Glutamatergic neuron (in vitro differentiated cells): ENCODE data around the gene KLLN. TPM values are rescaled to one million over a fixed set of nuclear protein-coding genes. Genes with fewer than 3 reads are reported as not detected.
"Not testable (repeated sequence)": the region's sequence is repeated elsewhere in the genome, so short reads cannot be mapped to it uniquely, and the experiment has no call there.

Experiments
- DNase-seq: peaks from one replicate; pipeline ENCODE4 v3.0.0; 2022
- H3K27ac Mint-ChIP-seq: one replicate; pipeline ENCODE4 v1.8.0; 2020; ENCODE audit warnings: mild to moderate bottlenecking, mixed read lengths, inconsistent platforms; ENCODE audit not compliant: unreplicated experiment
- H3K27me3 Mint-ChIP-seq: one replicate; pipeline ENCODE4 v1.8.0; 2020; ENCODE audit warnings: mild to moderate bottlenecking, moderate library complexity, mixed read lengths, inconsistent platforms; ENCODE audit not compliant: unreplicated experiment
- H3K36me3 Mint-ChIP-seq: one replicate; pipeline ENCODE4 v1.8.0; 2020; ENCODE audit warnings: mild to moderate bottlenecking, mixed read lengths, inconsistent platforms; ENCODE audit not compliant: unreplicated experiment
- H3K4me1 Mint-ChIP-seq: one replicate; pipeline ENCODE4 v1.8.0; 2020; ENCODE audit warnings: mild to moderate bottlenecking, low read depth, mixed read lengths, inconsistent platforms; ENCODE audit not compliant: unreplicated experiment
- H3K4me3 Mint-ChIP-seq: one replicate; pipeline ENCODE4 v1.8.0; 2020; ENCODE audit warnings: mild to moderate bottlenecking, mixed read lengths, inconsistent platforms; ENCODE audit not compliant: unreplicated experiment
- H3K9me3 Mint-ChIP-seq: one replicate; pipeline ENCODE4 v1.8.0; 2020; ENCODE audit warnings: mild to moderate bottlenecking, moderate library complexity, mixed read lengths, inconsistent platforms; ENCODE audit not compliant: unreplicated experiment
- total RNA-seq: library from RNA; stranded (reverse); fragmentation: NEBNext Ultra II Directional; extraction: Animal tissue kit (Norgen Biotek cat#: 25700); gene quantifications from one replicate; pipeline ENCODE4 v1.2.1, GENCODE V29; 2021; ENCODE audit not compliant: unreplicated experiment
- TF ChIP-seq, protein P1 (sequence below): fragments of 200-600 bp; sonication (generic); IDR thresholded peaks from one replicate; pipeline ENCODE4 v1.5.0; 2021; ENCODE audit not compliant: partially characterized antibody, unreplicated experiment

Gene KLLN
- total RNA-seq, 1 donor from 2014 or later = 0.27 TPM

DNA sequence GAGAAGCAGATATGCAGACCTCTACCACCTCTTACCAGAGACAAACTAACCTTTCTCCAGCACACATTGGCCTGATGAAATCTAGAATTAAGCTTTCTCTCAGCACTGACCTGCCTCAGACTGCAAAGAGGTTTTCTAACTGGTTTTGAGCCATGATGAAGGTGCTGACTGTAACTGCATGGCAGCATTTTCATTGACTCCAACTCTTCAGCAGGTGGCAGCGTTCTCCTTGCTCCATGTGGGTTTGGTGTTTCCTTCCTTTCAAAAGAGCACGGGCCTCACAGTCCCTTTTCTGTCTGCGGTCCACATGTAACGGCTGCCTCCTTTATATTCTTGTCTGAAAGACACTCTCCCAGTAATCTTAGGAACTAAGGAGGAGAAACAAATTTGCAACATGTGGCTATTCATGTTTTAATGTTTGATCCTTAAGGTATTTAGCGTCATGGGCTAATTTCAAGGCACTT, 12.6 kb downstream of the KLLN start:
- H3K4me3 Mint-ChIP-seq = no peak overlapping the region
- H3K36me3 Mint-ChIP-seq = no peaks in the 10 kb centered on the region
- no peak overlapping the region for H3K27ac Mint-ChIP-seq
- DNase-seq = peak; percentile 41
- TF ChIP-seq, protein P1, sequence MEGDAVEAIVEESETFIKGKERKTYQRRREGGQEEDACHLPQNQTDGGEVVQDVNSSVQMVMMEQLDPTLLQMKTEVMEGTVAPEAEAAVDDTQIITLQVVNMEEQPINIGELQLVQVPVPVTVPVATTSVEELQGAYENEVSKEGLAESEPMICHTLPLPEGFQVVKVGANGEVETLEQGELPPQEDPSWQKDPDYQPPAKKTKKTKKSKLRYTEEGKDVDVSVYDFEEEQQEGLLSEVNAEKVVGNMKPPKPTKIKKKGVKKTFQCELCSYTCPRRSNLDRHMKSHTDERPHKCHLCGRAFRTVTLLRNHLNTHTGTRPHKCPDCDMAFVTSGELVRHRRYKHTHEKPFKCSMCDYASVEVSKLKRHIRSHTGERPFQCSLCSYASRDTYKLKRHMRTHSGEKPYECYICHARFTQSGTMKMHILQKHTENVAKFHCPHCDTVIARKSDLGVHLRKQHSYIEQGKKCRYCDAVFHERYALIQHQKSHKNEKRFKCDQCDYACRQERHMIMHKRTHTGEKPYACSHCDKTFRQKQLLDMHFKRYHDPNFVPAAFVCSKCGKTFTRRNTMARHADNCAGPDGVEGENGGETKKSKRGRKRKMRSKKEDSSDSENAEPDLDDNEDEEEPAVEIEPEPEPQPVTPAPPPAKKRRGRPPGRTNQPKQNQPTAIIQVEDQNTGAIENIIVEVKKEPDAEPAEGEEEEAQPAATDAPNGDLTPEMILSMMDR = no peak
- no peaks in the 10 kb centered on the region for H3K9me3 Mint-ChIP-seq
- no peaks in the 10 kb centered on the region for H3K27me3 Mint-ChIP-seq
- H3K4me1 Mint-ChIP-seq = no peaks in the 10 kb centered on the region

DNA sequence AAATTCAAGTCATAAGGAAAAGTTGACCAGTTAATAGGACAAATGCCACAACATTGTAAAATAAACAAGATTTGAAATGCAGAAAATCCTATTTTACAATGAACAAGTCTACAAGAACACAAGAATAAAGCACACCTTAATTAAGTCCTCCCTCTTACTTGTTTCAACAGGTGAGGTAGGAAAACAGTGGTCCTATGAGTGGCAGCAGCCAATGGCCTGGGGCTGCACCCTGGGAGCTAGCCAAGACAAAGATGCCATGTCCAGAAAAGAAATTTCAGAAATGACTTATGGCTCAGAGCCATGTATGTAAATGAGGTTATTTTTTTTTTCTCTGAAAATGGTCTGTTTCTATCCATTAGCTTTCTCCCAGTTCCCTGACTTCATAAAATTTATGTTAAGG, 14.3 kb downstream of the KLLN start:
- no peaks in the 10 kb centered on the region for H3K27me3 Mint-ChIP-seq
- H3K27ac Mint-ChIP-seq = no peak overlapping the region
- no peak overlapping the region for H3K4me3 Mint-ChIP-seq

GRCh38 chr10:87847550-87847949, 15.8 kb downstream of the KLLN start:
- DNase-seq = no peak
- Mint-ChIP-seq H3K27ac (no peak overlapping the region), H3K4me1 (no peaks in the 10 kb centered on the region), H3K27me3 (no peaks in the 10 kb centered on the region), H3K4me3 (no peak overlapping the region), H3K9me3 (no peaks in the 10 kb centered on the region), H3K36me3 (no peaks in the 10 kb centered on the region)
- TF ChIP-seq, protein P1 = no peak

More for the DNA sequence above, 14.3 kb downstream of the KLLN start:
- TF ChIP-seq, protein P1 = no peak
- Mint-ChIP-seq H3K9me3 (no peaks in the 10 kb centered on the region), H3K4me1 (no peaks in the 10 kb centered on the region), H3K36me3 (no peaks in the 10 kb centered on the region)
- no peak for DNase-seq

- H3K4me1 Mint-ChIP-seq, H3K9me3 Mint-ChIP-seq, H3K4me3 Mint-ChIP-seq, H3K27me3 Mint-ChIP-seq, DNase-seq, H3K27ac Mint-ChIP-seq, H3K36me3 Mint-ChIP-seq: not testable (repeated sequence)
Observed at GRCh38 chr10:87846711-87847110, 16.6 kb downstream of the KLLN start.

DNA sequence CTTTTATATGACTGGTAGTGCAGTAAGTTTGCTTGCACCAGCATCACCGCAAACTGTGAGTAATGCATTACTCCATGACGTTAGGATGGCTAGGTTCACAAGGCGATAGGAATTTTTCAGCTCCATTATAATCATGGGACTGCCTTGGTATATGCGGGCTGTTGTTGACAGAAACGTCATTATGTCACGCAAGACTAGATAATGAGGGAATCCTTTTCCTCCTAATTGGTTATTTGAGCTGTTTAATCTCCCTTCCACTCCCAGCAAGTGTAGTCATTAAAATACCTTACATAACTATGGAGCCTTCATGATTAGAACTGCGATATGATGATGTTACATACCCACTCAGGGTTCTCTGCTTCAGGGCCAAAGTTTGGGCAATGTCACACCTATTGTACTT, 17.3 kb downstream of the KLLN start:
- Mint-ChIP-seq H3K27ac (no peak overlapping the region), H3K4me3 (no peak overlapping the region), H3K4me1 (no peaks in the 10 kb centered on the region), H3K36me3 (no peaks in the 10 kb centered on the region), H3K27me3 (no peaks in the 10 kb centered on the region), H3K9me3 (no peaks in the 10 kb centered on the region)
- TF ChIP-seq, protein P1 = no peak
- DNase-seq = no peak

DNA sequence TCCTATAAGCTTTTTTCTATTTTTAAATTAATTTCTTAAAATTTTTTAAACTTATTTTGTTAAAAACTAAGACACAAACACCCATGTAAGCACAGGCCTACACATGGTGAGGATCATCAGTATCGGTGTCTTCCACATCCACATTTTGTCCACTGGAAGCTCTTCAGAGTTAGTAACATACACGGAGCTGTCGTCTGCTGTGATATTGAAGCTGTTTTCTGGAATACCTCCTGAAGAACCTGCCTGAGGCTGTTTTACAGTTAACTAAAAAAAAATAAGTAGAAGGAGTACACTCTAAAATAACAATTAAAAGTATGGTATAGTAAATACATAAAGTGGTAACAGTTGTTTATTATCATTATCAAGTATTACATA, 17.7 kb downstream of the KLLN start:
- no peaks in the 10 kb centered on the region for H3K9me3 Mint-ChIP-seq
- TF ChIP-seq, protein P1 = no peak
- no peak overlapping the region for H3K27ac Mint-ChIP-seq
- no peaks in the 10 kb centered on the region for H3K27me3 Mint-ChIP-seq
- no peak for DNase-seq
- no peaks in the 10 kb centered on the region for H3K4me1 Mint-ChIP-seq
- no peaks in the 10 kb centered on the region for H3K36me3 Mint-ChIP-seq
- no peak overlapping the region for H3K4me3 Mint-ChIP-seq
